Measurements from ENCODE around the gene MYT1. TPM values are rescaled to one million over a fixed set of nuclear protein-coding genes. Genes with fewer than 3 reads are reported as not detected.

MYT1 gene
- total and polyA plus RNA-seq, 9 of the 15 experiments (the other 6 are each of a cell fraction or from before 2014, with no cell fraction given) = 0.02 to 0.12 (median 0.06) TPM; not detected in 4

GRCh38 chr20:64220420-64220819 is 56.2 kb downstream of the MYT1 start:
- H3K36me3 ChIP-seq (ENCODE audit: control insufficient read depth, insufficient read depth, low read length) = no peaks in the 10 kb centered on the region
- no CpG with 5 or more reads among the region's 8 CpGs for WGBS (ENCODE audit: insufficient coverage, low coverage, missing lambda C conversion rate)
- H3K27me3 ChIP-seq (ENCODE audit: control insufficient read depth in 2 of 2, insufficient read depth in 2 of 2, low read length in 2 of 2) = peaks cover 0 to 23% of the 10 kb centered on the region in 2 experiments; a peak in 1 of 5 replicates
- H3K4me3 ChIP-seq = no peak overlapping the region
- ChIA-PET CTCF (ENCODE audit: low intra/inter-chr PET ratio) (no interaction called here), POLR2A (no interaction called here)
- intact Hi-C loops (cut with micrococcal nuclease) = no loop called here
- ATAC-seq (no peak), FAIRE-seq (no peak), DNase-seq (ENCODE audit: extremely low read depth in 1 of 4, low spot score in 3 of 4) (no peak)
- no peaks in the 10 kb centered on the region for H3K9me3 ChIP-seq (replicated peaks; ENCODE audit: control insufficient read depth, insufficient read depth, low read depth, low read length)
- BruUV-seq (replicated peaks) = no TSS peak
- peaks cover 3% of the 10 kb centered on the region for H3K9me1 ChIP-seq (ENCODE audit: control insufficient read depth, insufficient read depth, low read length)
- no peak overlapping the region; the same call in 2 of the 3 replicates for H3K27ac ChIP-seq (ENCODE audit: extremely low read depth, low read depth, low read length)
- no peaks in the 10 kb centered on the region for H4K20me1 ChIP-seq (replicated peaks; ENCODE audit: control insufficient read depth, insufficient read depth, low read length)
- H3K79me2 ChIP-seq (ENCODE audit: control insufficient read depth, insufficient read depth, low read length) = no peaks in the 10 kb centered on the region
- in situ Hi-C loops (cut with MboI) = no loop called here
- peak overlapping the region; percentile 36; the same call in 1 of the 2 replicates for H2AFZ ChIP-seq (ENCODE audit: low read depth, low read length)
- TF ChIP-seq ETV1 (tag; conservative IDR thresholded peaks at IDR 0.05; ENCODE audit: low read depth) (no peak), SNAPC5 (CRISPR knock-in tag; IDR thresholded peaks at IDR 0.05) (no peak), ZNF586 (CRISPR knock-in tag; conservative IDR thresholded peaks at IDR 0.05) (no peak), ZKSCAN8 (CRISPR knock-in tag; IDR thresholded peaks at IDR 0.05) (no peak), NCOA2 (IDR thresholded peaks at IDR 0.05; ENCODE audit: partially characterized antibody in 2 of 2) (no peak), MBD1 (CRISPR knock-in tag; IDR thresholded peaks at IDR 0.05) (no peak), GTF2A2 (tag; IDR thresholded peaks at IDR 0.05) (no peak), ZFP1 (CRISPR knock-in tag; IDR thresholded peaks at IDR 0.05) (no peak), CCNT2 (IDR thresholded peaks at IDR 0.05; ENCODE audit: borderline replicate concordance, extremely low read depth, insufficient read length, low read depth, low read length) (no peak)
- H3K4me1 ChIP-seq (replicated peaks in 1 of 2; ENCODE audit: control insufficient read depth in 2 of 2, insufficient read depth in 2 of 2, low read length in 2 of 2) = peaks cover 54 to 75% of the 10 kb centered on the region in 2 experiments; a peak in 4 of 5 replicates
- 0 out of 2 replicates have a peak overlapping the region, but pooled peaks have one; percentile 4 for H3K4me2 ChIP-seq (ENCODE audit: insufficient read depth, low read length)
- peak overlapping the region in 1 of 2 experiments; percentile 71; a peak in 1 of 4 replicates for H3K9ac ChIP-seq (ENCODE audit: insufficient read depth in 1 of 2, low read depth in 2 of 2, low read length in 2 of 2)
